AML-193 (cell line): ENCODE data around the gene TTC28.

Experiments
- DNase-seq, 2 experiments: peaks; one replicate each; lab custom pipeline; 2025; lab: John Stamatoyannopoulos, UW

The TTC28 gene

GRCh38 chr22:28141614-28142013 is 538.0 kb downstream of the TTC28 start:
- DNase-seq: no peak

GRCh38 chr22:28139961-28140360 is 539.7 kb downstream of the TTC28 start:
- no peak for DNase-seq

GRCh38 chr22:28139516-28139915 is 540.1 kb downstream of the TTC28 start:
- DNase-seq: no peak

- DNase-seq: no peak
These were observed 542.6 kb downstream of the TTC28 start for GRCh38 chr22:28137036-28137435.

GRCh38 chr22:28132466-28132865 is 547.2 kb downstream of the TTC28 start:
- no peak for DNase-seq

GRCh38 chr22:28129319-28129962 is 550.2 kb downstream of the TTC28 start:
- DNase-seq: no peak

- no peak for DNase-seq
These were observed 550.8 kb downstream of the TTC28 start for GRCh38 chr22:28128827-28129226.

GRCh38 chr22:28125799-28126198 is 553.8 kb downstream of the TTC28 start:
- DNase-seq: no peak

- no peak for DNase-seq
These were observed 555.5 kb downstream of the TTC28 start for GRCh38 chr22:28123989-28124766.

GRCh38 chr22:28120691-28121592 is 558.7 kb downstream of the TTC28 start:
- DNase-seq: no peak

GRCh38 chr22:28118957-28119631 is 560.5 kb downstream of the TTC28 start:
- no peak for DNase-seq

- no peak for DNase-seq
These were observed 563.4 kb downstream of the TTC28 start for GRCh38 chr22:28116219-28116673.

- DNase-seq: no peak
These were observed 564.2 kb downstream of the TTC28 start for GRCh38 chr22:28115426-28115825.

GRCh38 chr22:28112548-28113043 is 567.0 kb downstream of the TTC28 start:
- DNase-seq: peak in 1 of 2 experiments; percentile 17

GRCh38 chr22:28112190-28112544 is 567.5 kb downstream of the TTC28 start:
- no peak for DNase-seq

GRCh38 chr22:28111501-28112189 is 568.0 kb downstream of the TTC28 start:
- DNase-seq: no peak

- no peak for DNase-seq
These were observed 570.8 kb downstream of the TTC28 start for GRCh38 chr22:28108851-28109250.

GRCh38 chr22:28106617-28107016 is 573.0 kb downstream of the TTC28 start:
- DNase-seq: no peak

GRCh38 chr22:28105988-28106387 is 573.7 kb downstream of the TTC28 start:
- DNase-seq: no peak

- DNase-seq: no peak
These were observed 574.2 kb downstream of the TTC28 start for GRCh38 chr22:28105413-28105812.

GRCh38 chr22:28103596-28103995 is 576.0 kb downstream of the TTC28 start:
- DNase-seq: no peak
